Embryonic facial prominence (tissue), 1 donor: Measurements from ENCODE around the gene FITM1.
A peak's percentile ranks its signal among the peaks of the same experiment; 100 is the strongest.

Experiments
- DNase-seq: peaks from one replicate; pipeline ENCODE4 v3.0.0-alpha.2; 2016; ENCODE audit errors: extremely low spot score

Gene FITM1

GRCh38 chr14:24139272-24139934 is 8.9 kb downstream of the FITM1 start:
- no peak for DNase-seq

GRCh38 chr14:24141097-24141880 is 10.8 kb downstream of the FITM1 start, which contains the start of gene EMC9:
Gene EMC9, minus strand, starts transcription at chr14:24141591. Its CDS starts 287 bp downstream, at chr14:24141304.
- peak; percentile 97 for DNase-seq

GRCh38 chr14:24143511-24143910 is 13.1 kb downstream of the FITM1 start:
- no peak for DNase-seq

- no peak for DNase-seq
Measured at GRCh38 chr14:24144451-24144850, 14.0 kb downstream of the FITM1 start.

GRCh38 chr14:24145219-24145618 is 14.8 kb downstream of the FITM1 start:
- DNase-seq: no peak

- no peak for DNase-seq
Measured at GRCh38 chr14:24145690-24146452, 15.4 kb downstream of the FITM1 start.

- peak; percentile 82 for DNase-seq
Measured at GRCh38 chr14:24146453-24146977, 16.1 kb downstream of the FITM1 start, which contains the start of gene PSME2. Gene PSME2, minus strand, starts transcription at chr14:24146610. Its CDS starts 29 bp downstream, at chr14:24146581.

- DNase-seq: peak; percentile 94
Measured at GRCh38 chr14:24146978-24147760, 16.7 kb downstream of the FITM1 start, which contains the start of gene RNF31. Gene RNF31, plus strand, starts transcription at chr14:24147498. Its CDS starts 201 bp downstream, at chr14:24147699.

GRCh38 chr14:24147761-24148428 is 17.4 kb downstream of the FITM1 start:
- DNase-seq: no peak

- DNase-seq: no peak
Measured at GRCh38 chr14:24149302-24149969, 19.0 kb downstream of the FITM1 start.

GRCh38 chr14:24150061-24150460 is 19.6 kb downstream of the FITM1 start:
- DNase-seq: no peak

- DNase-seq: no peak
Measured at GRCh38 chr14:24150567-24150966, 20.1 kb downstream of the FITM1 start.

GRCh38 chr14:24150993-24151392 is 20.5 kb downstream of the FITM1 start:
- no peak for DNase-seq

GRCh38 chr14:24151404-24152080 is 21.1 kb downstream of the FITM1 start:
- no peak for DNase-seq

- DNase-seq: no peak
Measured at GRCh38 chr14:24155100-24155499, 24.6 kb downstream of the FITM1 start.

- DNase-seq: no peak
Measured at GRCh38 chr14:24156840-24157239, 26.4 kb downstream of the FITM1 start.

- no peak for DNase-seq
Measured at GRCh38 chr14:24157331-24157730, 26.9 kb downstream of the FITM1 start.

GRCh38 chr14:24159777-24160498 is 29.5 kb downstream of the FITM1 start:
- no peak for DNase-seq

GRCh38 chr14:24160499-24160849 is 30.0 kb downstream of the FITM1 start:
- DNase-seq: no peak
